Hepatocyte (in vitro differentiated cells): ENCODE measurements around the gene MSANTD1. TPM values are rescaled to one million over a fixed set of nuclear protein-coding genes. Genes with fewer than 3 reads are reported as not detected.

ENCODE experiments used
- DNase-seq: peaks from one replicate; pipeline ENCODE4 v3.0.0-alpha.2; 2016; ENCODE audit warnings: low spot score
- H2AFZ ChIP-seq: fragments of 200-600 bp; sonication (generic); 2 replicates; pipeline ENCODE4 v1.6.0; 2016; ENCODE audit warnings: antibody characterized with exemption, mild to moderate bottlenecking
- H3K27ac ChIP-seq: fragments of 200-600 bp; sonication (generic); 2 replicates; pipeline ENCODE4 v1.5.1; 2016; ENCODE audit warnings: mild to moderate bottlenecking
- H3K27me3 ChIP-seq: fragments of 200-600 bp; sonication (generic); 2 replicates; pipeline ENCODE4 v1.6.1; 2016
- H3K36me3 ChIP-seq: fragments of 200-600 bp; sonication (generic); replicated peaks from 2 replicates; pipeline ENCODE4 v1.5.1; 2016; ENCODE audit warnings: low read depth; ENCODE audit not compliant: insufficient read depth
- H3K4me1 ChIP-seq: fragments of 200-600 bp; sonication (generic); 2 replicates; pipeline ENCODE4 v1.5.1; 2016; ENCODE audit warnings: mild to moderate bottlenecking, moderate library complexity; ENCODE audit not compliant: insufficient read depth
- H3K4me2 ChIP-seq: fragments of 200-600 bp; sonication (generic); 2 replicates; pipeline ENCODE4 v1.6.0; 2016
- H3K4me3 ChIP-seq: fragments of 200-600 bp; sonication (generic); 2 replicates; pipeline ENCODE4 v1.5.1; 2016; ENCODE audit warnings: mild to moderate bottlenecking
- H3K79me2 ChIP-seq: fragments of 200-600 bp; sonication (generic); 2 replicates; pipeline ENCODE4 v1.6.0; 2017; ENCODE audit warnings: mild to moderate bottlenecking
- H3K9me2 ChIP-seq: fragments of 200-600 bp; sonication (generic); replicated peaks from 2 replicates; pipeline ENCODE4 v1.6.0; 2017; ENCODE audit warnings: mild to moderate bottlenecking; ENCODE audit not compliant: insufficient read depth
- H3K9me3 ChIP-seq: fragments of 200-600 bp; sonication (generic); 2 replicates; pipeline ENCODE4 v1.5.1; 2016; ENCODE audit warnings: low read depth, mild to moderate bottlenecking
- H4K20me1 ChIP-seq: fragments of 200-600 bp; sonication (generic); 2 replicates; pipeline ENCODE4 v1.6.0; 2016; ENCODE audit warnings: mild to moderate bottlenecking; ENCODE audit not compliant: insufficient read depth, poor library complexity, severe bottlenecking
- EZH2 ChIP-seq: fragments of 200-600 bp; sonication (generic); IDR thresholded peaks from 2 replicates; pipeline ENCODE4 v1.6.1; 2016; ENCODE audit warnings: antibody characterized with exemption, mild to moderate bottlenecking, borderline replicate concordance
- EZH2phosphoT487 ChIP-seq: fragments of 200-600 bp; sonication (generic); IDR thresholded peaks from one replicate; pipeline ENCODE4 v1.6.1; 2018; ENCODE audit warnings: antibody characterized with exemption, mild to moderate bottlenecking, low read depth, moderate library complexity; ENCODE audit not compliant: unreplicated experiment, severe bottlenecking
- WGBS: methylation state at CpG from one replicate; pipeline ENCODE4 v1.1.6; 2016; ENCODE audit warnings: low lambda C conversion rate; ENCODE audit errors: missing lambda C conversion rate; 5-methylcytosine and 5-hydroxymethylcytosine counted together
- polyA plus RNA-seq: library from polyadenylated mRNA; unstranded; fragments of >200 nt; fragmentation: Nextera tagmentation; extraction: Ambion mirVana; gene quantifications from 2 replicates; pipeline ENCODE4 v1.2.1, GENCODE V29; 2016
- total RNA-seq: library from RNA; depleted of rRNA; stranded (reverse); fragments of >200 nt; gene quantifications from 2 replicates; pipeline ENCODE4 v1.2.3, GENCODE V29; 2014
- TF ChIP-seq, protein P1 (sequence below): fragments of 200-600 bp; sonication (generic); IDR thresholded peaks from 2 replicates; pipeline ENCODE4 v1.5.1; 2016; ENCODE audit warnings: antibody characterized with exemption, mild to moderate bottlenecking; ENCODE audit not compliant: poor library complexity

Gene MSANTD1
- total and polyA plus RNA-seq, 2 experiments from 2014 or later, result 0.51 to 0.57 TPM

DNA sequence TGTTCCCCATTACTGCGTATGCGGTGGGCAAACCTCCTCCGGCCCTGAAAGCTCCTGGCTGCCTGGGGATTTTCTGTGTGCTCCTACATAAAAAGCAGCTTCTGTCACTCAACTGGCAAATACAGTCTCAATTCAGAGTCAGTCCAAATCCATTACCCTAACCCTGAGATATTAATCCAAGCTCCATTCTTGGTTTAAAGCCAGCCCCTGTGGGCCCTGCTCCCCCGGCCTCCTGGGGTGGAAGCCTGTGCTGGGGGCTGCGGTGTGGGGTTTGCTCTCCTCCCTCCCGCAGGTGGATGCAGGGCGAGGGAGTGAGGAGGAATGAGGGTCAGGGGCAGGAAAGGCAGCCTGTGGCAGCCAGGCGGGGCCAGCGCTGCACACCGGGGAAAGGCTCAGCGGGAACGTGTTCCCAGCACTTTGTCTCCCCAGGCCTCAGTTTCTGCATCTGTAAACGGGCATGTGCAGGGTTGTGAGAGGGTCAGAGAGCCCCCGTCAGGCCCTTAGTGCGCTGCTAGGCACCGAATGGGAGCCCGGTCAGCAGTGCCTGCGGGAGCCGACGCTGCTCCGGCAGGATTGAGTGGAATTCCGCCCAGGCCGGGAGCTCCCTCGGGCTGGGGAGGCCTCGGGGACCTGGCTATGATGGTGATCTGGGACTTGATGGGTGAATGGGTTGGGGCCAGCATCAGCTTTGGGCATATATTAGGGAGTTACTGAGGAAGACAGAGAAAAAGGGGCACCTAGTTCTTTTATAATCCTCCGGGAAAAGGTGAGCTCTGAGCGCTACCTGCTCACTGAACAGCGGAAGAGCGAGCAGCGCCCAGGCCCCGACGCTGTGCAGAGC is 37.6 kb downstream of the MSANTD1 start:
- Histone ChIP-seq H3K9me3 (no peaks in the 10 kb centered on the region), H2AFZ (no peak overlapping the region), H3K27ac (no peak overlapping the region), H4K20me1 (no peaks in the 10 kb centered on the region), H3K4me3 (no peak overlapping the region), H3K36me3 (no peaks in the 10 kb centered on the region), H3K79me2 (no peaks in the 10 kb centered on the region), H3K4me2 (no peak overlapping the region), H3K4me1 (peaks cover 2% of the 10 kb centered on the region), H3K9me2 (no peaks in the 10 kb centered on the region), H3K27me3 (no peaks in the 10 kb centered on the region)
- 91% methylated on average over 32 of the region's 32 CpGs for WGBS
- no peak for DNase-seq
- TF ChIP-seq, protein P1, sequence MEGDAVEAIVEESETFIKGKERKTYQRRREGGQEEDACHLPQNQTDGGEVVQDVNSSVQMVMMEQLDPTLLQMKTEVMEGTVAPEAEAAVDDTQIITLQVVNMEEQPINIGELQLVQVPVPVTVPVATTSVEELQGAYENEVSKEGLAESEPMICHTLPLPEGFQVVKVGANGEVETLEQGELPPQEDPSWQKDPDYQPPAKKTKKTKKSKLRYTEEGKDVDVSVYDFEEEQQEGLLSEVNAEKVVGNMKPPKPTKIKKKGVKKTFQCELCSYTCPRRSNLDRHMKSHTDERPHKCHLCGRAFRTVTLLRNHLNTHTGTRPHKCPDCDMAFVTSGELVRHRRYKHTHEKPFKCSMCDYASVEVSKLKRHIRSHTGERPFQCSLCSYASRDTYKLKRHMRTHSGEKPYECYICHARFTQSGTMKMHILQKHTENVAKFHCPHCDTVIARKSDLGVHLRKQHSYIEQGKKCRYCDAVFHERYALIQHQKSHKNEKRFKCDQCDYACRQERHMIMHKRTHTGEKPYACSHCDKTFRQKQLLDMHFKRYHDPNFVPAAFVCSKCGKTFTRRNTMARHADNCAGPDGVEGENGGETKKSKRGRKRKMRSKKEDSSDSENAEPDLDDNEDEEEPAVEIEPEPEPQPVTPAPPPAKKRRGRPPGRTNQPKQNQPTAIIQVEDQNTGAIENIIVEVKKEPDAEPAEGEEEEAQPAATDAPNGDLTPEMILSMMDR, result no peak
- no peak for TF ChIP-seq EZH2
- TF ChIP-seq EZH2phosphoT487, result no peak

DNA sequence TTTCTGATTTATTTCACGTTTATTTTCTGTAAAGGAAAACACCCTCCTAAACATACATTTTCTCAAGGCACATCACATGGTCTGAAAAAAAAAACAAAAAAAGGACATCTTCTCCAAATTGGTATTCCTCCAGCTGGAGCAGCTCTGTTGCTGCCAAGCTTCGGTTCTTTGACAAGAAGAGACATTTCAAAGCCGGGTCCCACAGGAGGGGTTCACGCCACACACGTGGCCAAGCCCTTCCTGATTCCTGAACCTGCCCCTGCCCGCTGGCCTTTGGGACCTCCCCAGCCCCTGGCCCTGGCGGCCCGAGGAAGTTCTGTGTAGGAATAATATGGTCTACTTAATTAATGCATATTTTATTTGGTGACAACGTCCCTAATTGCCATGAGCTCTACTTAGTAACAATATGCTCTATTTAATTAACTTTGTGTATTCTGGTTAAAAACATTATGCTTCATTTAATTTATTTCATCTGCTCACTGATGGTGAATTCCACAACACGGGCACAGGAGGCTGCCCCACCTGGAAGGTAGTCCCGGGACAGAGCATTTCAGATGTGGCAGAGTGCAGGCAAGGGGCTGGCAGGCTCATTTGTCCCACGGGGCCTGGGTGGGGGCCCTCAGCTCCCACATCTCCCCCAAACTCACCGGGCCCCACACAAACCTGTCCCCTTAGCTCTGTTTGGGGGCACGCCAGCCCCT is 38.5 kb downstream of the MSANTD1 start:
- Histone ChIP-seq H3K9me2 (no peaks in the 10 kb centered on the region), H3K4me3 (no peak overlapping the region), H3K4me1 (peaks cover 4% of the 10 kb centered on the region), H4K20me1 (no peaks in the 10 kb centered on the region), H3K4me2 (no peak overlapping the region), H3K36me3 (no peaks in the 10 kb centered on the region), H3K27ac (no peak overlapping the region), H3K79me2 (no peaks in the 10 kb centered on the region), H3K27me3 (no peaks in the 10 kb centered on the region), H2AFZ (no peak overlapping the region), H3K9me3 (no peaks in the 10 kb centered on the region)
- DNase-seq, result no peak
- TF ChIP-seq EZH2phosphoT487, result no peak
- TF ChIP-seq, protein P1, result no peak
- WGBS, result 83% methylated on average over 14 of the region's 14 CpGs

DNA sequence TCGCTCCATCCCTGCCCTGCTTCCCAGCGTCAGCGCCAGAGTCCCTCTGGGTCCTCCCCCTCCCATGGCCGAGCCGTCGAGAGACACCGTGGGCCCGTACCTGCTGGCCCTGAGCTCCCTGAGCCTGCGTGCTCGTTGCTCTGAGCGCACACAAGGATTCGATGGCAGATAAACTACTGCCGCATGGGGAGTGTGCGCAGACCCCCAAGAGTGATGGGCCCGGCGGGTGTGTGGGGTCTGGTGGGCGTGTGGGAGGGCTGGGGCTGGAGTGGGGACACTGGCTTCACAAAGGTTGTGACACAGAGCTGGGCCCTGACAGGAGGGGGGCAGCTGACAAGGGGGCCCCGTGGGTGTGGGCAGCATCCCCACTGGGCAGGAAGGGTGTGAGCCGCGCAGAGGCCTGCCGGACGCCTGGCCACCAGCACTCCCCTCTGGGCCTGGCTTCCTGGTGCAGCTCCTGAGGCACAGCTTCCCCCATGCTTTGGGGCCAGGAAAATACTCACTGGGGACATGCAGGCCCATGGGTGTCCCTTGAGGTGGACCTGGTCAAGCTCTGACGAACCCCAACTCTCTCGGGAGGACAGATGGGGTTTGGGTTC is 39.1 kb downstream of the MSANTD1 start:
- H3K79me2 ChIP-seq, result no peaks in the 10 kb centered on the region
- H3K4me2 ChIP-seq, result no peak overlapping the region
- no peaks in the 10 kb centered on the region for H3K27me3 ChIP-seq
- H3K9me3 ChIP-seq, result no peaks in the 10 kb centered on the region
- no peak for DNase-seq
- H4K20me1 ChIP-seq, result no peaks in the 10 kb centered on the region
- H2AFZ ChIP-seq, result no peak overlapping the region
- no peaks in the 10 kb centered on the region for H3K36me3 ChIP-seq
- TF ChIP-seq EZH2phosphoT487 (no peak), EZH2 (no peak)
- TF ChIP-seq, protein P1, result no peak
- no peaks in the 10 kb centered on the region for H3K9me2 ChIP-seq
- no peak overlapping the region for H3K4me3 ChIP-seq
- peaks cover 4% of the 10 kb centered on the region for H3K4me1 ChIP-seq
- WGBS, result 87% methylated on average over 23 of the region's 24 CpGs
- no peak overlapping the region for H3K27ac ChIP-seq
